DND-41 (cell line): ENCODE measurements around the gene CYTH3.

Experiments used
- EZH2 ChIP-seq: IDR thresholded peaks from 3 replicates; pipeline ENCODE4 v1.6.1; 2012; ENCODE audit warnings: borderline replicate concordance, low read depth, mild to moderate bottlenecking, moderate library complexity, low read length, inconsistent platforms; ENCODE audit not compliant: severe bottlenecking
- TF ChIP-seq, protein P1 (sequence below): IDR thresholded peaks from 2 replicates; pipeline ENCODE4 v1.5.1; 2012; ENCODE audit warnings: borderline replicate concordance, low read length, moderate library complexity, mild to moderate bottlenecking; ENCODE audit not compliant: poor library complexity, severe bottlenecking; ENCODE audit errors: extremely low read depth

DNA sequence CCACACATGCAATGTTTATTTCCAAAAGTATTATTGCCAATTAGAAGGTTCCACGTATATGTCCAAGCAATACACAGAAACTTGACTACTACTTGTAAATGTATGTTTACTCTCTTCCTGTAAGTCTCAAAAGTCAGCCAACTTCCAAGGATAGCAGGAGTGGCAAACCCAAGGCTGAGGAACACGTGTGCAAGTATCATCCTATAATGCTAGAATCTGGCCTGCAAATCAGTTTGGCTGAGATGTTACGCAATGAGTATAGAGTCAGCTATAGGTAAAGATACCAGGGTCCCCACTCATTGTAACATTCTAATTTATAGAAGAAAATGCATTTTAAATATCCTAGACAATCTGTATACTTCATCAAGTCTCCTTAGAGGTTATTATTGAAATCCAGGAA lies 34.7 kb downstream of the CYTH3 start:
- TF ChIP-seq, protein P1, sequence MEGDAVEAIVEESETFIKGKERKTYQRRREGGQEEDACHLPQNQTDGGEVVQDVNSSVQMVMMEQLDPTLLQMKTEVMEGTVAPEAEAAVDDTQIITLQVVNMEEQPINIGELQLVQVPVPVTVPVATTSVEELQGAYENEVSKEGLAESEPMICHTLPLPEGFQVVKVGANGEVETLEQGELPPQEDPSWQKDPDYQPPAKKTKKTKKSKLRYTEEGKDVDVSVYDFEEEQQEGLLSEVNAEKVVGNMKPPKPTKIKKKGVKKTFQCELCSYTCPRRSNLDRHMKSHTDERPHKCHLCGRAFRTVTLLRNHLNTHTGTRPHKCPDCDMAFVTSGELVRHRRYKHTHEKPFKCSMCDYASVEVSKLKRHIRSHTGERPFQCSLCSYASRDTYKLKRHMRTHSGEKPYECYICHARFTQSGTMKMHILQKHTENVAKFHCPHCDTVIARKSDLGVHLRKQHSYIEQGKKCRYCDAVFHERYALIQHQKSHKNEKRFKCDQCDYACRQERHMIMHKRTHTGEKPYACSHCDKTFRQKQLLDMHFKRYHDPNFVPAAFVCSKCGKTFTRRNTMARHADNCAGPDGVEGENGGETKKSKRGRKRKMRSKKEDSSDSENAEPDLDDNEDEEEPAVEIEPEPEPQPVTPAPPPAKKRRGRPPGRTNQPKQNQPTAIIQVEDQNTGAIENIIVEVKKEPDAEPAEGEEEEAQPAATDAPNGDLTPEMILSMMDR, result no peak
- TF ChIP-seq EZH2, result no peak
